SK-N-SH treated with all-trans-retinoic acid at 6 μM for 48 hours (cell line): Measurements from ENCODE around the gene UBL7.

Experiments
- ATAC-seq: fragments of 200-7000 bp; cut with Tn5 transposase; 3 replicates; pipeline ENCODE4 v1.9.1; 2020; ENCODE audit warnings: mild to moderate bottlenecking, moderate library complexity
- ARNTL ChIP-seq: fragments of 450-650 bp; formaldehyde crosslinking; IDR thresholded peaks from 2 replicates; pipeline ENCODE4 v1.5.0; 2020; ENCODE audit warnings: low read depth, mild to moderate bottlenecking, moderate library complexity, borderline replicate concordance
- BACH2 ChIP-seq: fragments of 250-450 bp; sonication (Bioruptor Pico); IDR thresholded peaks from 2 replicates; pipeline ENCODE4 v1.9.0; 2021; ENCODE audit warnings: mild to moderate bottlenecking, borderline replicate concordance
- CSDC2 ChIP-seq: fragments of 250-450 bp; sonication (Bioruptor Pico); IDR thresholded peaks from 2 replicates; pipeline ENCODE4 v1.5.0; 2020; ENCODE audit warnings: mild to moderate bottlenecking, moderate library complexity
- ESRRG ChIP-seq: fragments of 250-450 bp; sonication (Bioruptor Pico); IDR thresholded peaks from 2 replicates; pipeline ENCODE4 v1.6.1; 2021; ENCODE audit warnings: mild to moderate bottlenecking
- GLIS3 ChIP-seq: fragments of 250-450 bp; sonication (Bioruptor Pico); IDR thresholded peaks from 2 replicates; pipeline ENCODE4 v1.5.0; 2020; ENCODE audit warnings: mild to moderate bottlenecking, moderate library complexity
- ISL1 ChIP-seq: fragments of 250-450 bp; sonication (Bioruptor Pico); IDR thresholded peaks from 2 replicates; pipeline ENCODE4 v2.1.2; 2022; ENCODE audit warnings: mild to moderate bottlenecking, moderate library complexity
- OSR1 ChIP-seq: fragments of 250-450 bp; sonication (Bioruptor Pico); IDR thresholded peaks from 2 replicates; pipeline ENCODE4 v1.8.0; 2022; ENCODE audit warnings: moderate library complexity, mild to moderate bottlenecking, inconsistent platforms
- PPARA ChIP-seq: fragments of 250-450 bp; sonication (Bioruptor Pico); IDR thresholded peaks from 2 replicates; pipeline ENCODE4 v1.5.0; 2020; ENCODE audit warnings: mild to moderate bottlenecking, borderline replicate concordance
- RARB ChIP-seq: fragments of 250-450 bp; sonication (Bioruptor Pico); IDR thresholded peaks from 2 replicates; pipeline ENCODE4 v1.8.0; 2021; ENCODE audit warnings: mild to moderate bottlenecking, moderate library complexity
- TCF4 ChIP-seq: fragments of 250-450 bp; sonication (Bioruptor Pico); IDR thresholded peaks from 2 replicates; pipeline ENCODE4 v1.8.0; 2021; ENCODE audit warnings: mild to moderate bottlenecking, moderate library complexity, borderline replicate concordance
- TOX ChIP-seq: fragments of 250-450 bp; sonication (Bioruptor Pico); IDR thresholded peaks from 2 replicates; pipeline ENCODE4 v1.8.0; 2021; ENCODE audit warnings: mild to moderate bottlenecking, moderate library complexity, borderline replicate concordance
- ZC3H10 ChIP-seq: fragments of 250-450 bp; sonication (Bioruptor Pico); IDR thresholded peaks from 2 replicates; pipeline ENCODE4 v1.5.1; 2021; ENCODE audit warnings: mild to moderate bottlenecking, moderate library complexity
- ZFP3 ChIP-seq: fragments of 250-450 bp; sonication (Bioruptor Pico); IDR thresholded peaks from 2 replicates; pipeline ENCODE4 v1.5.0; 2020; ENCODE audit warnings: mild to moderate bottlenecking, moderate library complexity
- ZFP30 ChIP-seq: fragments of 450-650 bp; formaldehyde crosslinking; IDR thresholded peaks from 2 replicates; pipeline ENCODE4 v1.5.0; 2022; ENCODE audit warnings: mild to moderate bottlenecking, moderate library complexity
- ZNF565 ChIP-seq: fragments of 450-650 bp; formaldehyde crosslinking; conservative IDR thresholded peaks from 2 replicates; pipeline ENCODE4 v1.5.0; 2020; ENCODE audit warnings: low read depth, mild to moderate bottlenecking, moderate library complexity
- ZNF70 ChIP-seq: fragments of 450-650 bp; formaldehyde crosslinking; IDR thresholded peaks from 2 replicates; pipeline ENCODE4 v1.5.0; 2020; ENCODE audit warnings: mild to moderate bottlenecking, moderate library complexity
- ZNF8 ChIP-seq: fragments of 450-650 bp; formaldehyde crosslinking; IDR thresholded peaks from 2 replicates; pipeline ENCODE4 v1.5.0; 2020; ENCODE audit warnings: mild to moderate bottlenecking, moderate library complexity
- TF ChIP-seq, protein P1 (sequence below): fragments of 250-450 bp; sonication (Bioruptor Pico); IDR thresholded peaks from 2 replicates; pipeline ENCODE4 v1.5.1; 2020; ENCODE audit warnings: low read depth, mild to moderate bottlenecking, moderate library complexity
- TF ChIP-seq, protein P2 (sequence below): fragments of 250-450 bp; sonication (Bioruptor Pico); IDR thresholded peaks from 2 replicates; pipeline ENCODE4 v1.8.0; 2021; ENCODE audit warnings: low read depth, mild to moderate bottlenecking, moderate library complexity, borderline replicate concordance
- TF ChIP-seq, protein P3 (sequence below): fragments of 250-450 bp; sonication (Bioruptor Pico); IDR thresholded peaks from 2 replicates; pipeline ENCODE4 v1.5.1; 2021; ENCODE audit warnings: mild to moderate bottlenecking, moderate library complexity
- TF ChIP-seq, protein P4 (sequence below): fragments of 250-450 bp; sonication (Bioruptor Pico); IDR thresholded peaks from 2 replicates; pipeline ENCODE4 v1.5.0; 2020; ENCODE audit warnings: mild to moderate bottlenecking, moderate library complexity

UBL7 gene

GRCh38 chr15:74403991-74404563 is 56.9 kb downstream of the UBL7 start:
- no peak for ATAC-seq
- TF ChIP-seq CSDC2 (CRISPR knock-in tag) = no peak
- TF ChIP-seq ZC3H10 = no peak
- TF ChIP-seq TOX (CRISPR knock-in tag) = no peak
- TF ChIP-seq PPARA = no peak

DNA sequence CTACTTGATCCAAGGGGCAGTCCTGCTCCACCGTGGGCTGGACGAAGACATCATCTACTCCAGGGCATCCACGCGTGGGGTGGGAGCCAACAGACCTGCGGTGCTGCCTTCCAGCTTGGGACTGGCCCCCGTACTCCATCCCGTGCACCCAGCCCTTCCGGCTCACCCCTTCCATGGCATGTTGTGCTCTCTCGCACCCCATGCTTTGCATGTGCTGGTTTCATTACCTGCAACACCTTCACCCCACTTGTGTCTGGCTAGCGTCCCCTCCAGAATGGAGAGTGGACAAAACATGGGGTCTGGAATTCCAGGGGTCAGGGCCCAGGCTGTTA is 57.4 kb downstream of the UBL7 start:
- ATAC-seq = no peak
- no peak for TF ChIP-seq ZFP3 (CRISPR knock-in tag)
- no peak for TF ChIP-seq ZNF70 (CRISPR knock-in tag)
- TF ChIP-seq BACH2 (CRISPR knock-in tag) = no peak
- TF ChIP-seq TCF4 (CRISPR knock-in tag) = no peak
- TF ChIP-seq RARB = no peak
- TF ChIP-seq ISL1 (CRISPR knock-in tag) = no peak
- TF ChIP-seq ARNTL (CRISPR knock-in tag) = no peak
- TF ChIP-seq, protein P1, sequence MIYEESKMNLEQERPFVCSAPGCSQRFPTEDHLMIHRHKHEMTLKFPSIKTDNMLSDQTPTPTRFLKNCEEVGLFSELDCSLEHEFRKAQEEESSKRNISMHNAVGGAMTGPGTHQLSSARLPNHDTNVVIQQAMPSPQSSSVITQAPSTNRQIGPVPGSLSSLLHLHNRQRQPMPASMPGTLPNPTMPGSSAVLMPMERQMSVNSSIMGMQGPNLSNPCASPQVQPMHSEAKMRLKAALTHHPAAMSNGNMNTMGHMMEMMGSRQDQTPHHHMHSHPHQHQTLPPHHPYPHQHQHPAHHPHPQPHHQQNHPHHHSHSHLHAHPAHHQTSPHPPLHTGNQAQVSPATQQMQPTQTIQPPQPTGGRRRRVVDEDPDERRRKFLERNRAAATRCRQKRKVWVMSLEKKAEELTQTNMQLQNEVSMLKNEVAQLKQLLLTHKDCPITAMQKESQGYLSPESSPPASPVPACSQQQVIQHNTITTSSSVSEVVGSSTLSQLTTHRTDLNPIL (CRISPR knock-in tag) = no peak
- TF ChIP-seq ZNF8 (CRISPR knock-in tag) = no peak
- no peak for TF ChIP-seq ZC3H10

- no peak for ATAC-seq
- TF ChIP-seq BACH2 (CRISPR knock-in tag) (no peak), TOX (CRISPR knock-in tag) (no peak), ZNF8 (CRISPR knock-in tag) (no peak), OSR1 (CRISPR knock-in tag) (no peak), GLIS3 (CRISPR knock-in tag) (no peak), ZFP30 (CRISPR knock-in tag) (no peak), CSDC2 (CRISPR knock-in tag) (no peak), ISL1 (CRISPR knock-in tag) (no peak), ZFP3 (CRISPR knock-in tag) (no peak)
- TF ChIP-seq, protein P2, sequence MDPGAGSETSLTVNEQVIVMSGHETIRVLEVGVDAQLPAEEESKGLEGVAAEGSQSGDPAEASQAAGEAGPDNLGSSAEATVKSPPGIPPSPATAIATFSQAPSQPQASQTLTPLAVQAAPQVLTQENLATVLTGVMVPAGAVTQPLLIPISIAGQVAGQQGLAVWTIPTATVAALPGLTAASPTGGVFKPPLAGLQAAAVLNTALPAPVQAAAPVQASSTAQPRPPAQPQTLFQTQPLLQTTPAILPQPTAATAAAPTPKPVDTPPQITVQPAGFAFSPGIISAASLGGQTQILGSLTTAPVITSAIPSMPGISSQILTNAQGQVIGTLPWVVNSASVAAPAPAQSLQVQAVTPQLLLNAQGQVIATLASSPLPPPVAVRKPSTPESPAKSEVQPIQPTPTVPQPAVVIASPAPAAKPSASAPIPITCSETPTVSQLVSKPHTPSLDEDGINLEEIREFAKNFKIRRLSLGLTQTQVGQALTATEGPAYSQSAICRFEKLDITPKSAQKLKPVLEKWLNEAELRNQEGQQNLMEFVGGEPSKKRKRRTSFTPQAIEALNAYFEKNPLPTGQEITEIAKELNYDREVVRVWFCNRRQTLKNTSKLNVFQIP = no peak
- TF ChIP-seq, protein P3, sequence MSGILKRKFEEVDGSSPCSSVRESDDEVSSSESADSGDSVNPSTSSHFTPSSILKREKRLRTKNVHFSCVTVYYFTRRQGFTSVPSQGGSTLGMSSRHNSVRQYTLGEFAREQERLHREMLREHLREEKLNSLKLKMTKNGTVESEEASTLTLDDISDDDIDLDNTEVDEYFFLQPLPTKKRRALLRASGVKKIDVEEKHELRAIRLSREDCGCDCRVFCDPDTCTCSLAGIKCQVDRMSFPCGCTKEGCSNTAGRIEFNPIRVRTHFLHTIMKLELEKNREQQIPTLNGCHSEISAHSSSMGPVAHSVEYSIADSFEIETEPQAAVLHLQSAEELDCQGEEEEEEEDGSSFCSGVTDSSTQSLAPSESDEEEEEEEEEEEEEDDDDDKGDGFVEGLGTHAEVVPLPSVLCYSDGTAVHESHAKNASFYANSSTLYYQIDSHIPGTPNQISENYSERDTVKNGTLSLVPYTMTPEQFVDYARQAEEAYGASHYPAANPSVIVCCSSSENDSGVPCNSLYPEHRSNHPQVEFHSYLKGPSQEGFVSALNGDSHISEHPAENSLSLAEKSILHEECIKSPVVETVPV (CRISPR knock-in tag) = no peak
Observed at GRCh38 chr15:74402873-74403587, 57.9 kb downstream of the UBL7 start.

- no peak for TF ChIP-seq RARB
- TF ChIP-seq ZNF565 = no peak
- TF ChIP-seq TOX (CRISPR knock-in tag) = no peak
- TF ChIP-seq, protein P3 (CRISPR knock-in tag) = no peak
- no peak for TF ChIP-seq ZFP30 (CRISPR knock-in tag)
- no peak for TF ChIP-seq PPARA
- TF ChIP-seq ZNF8 (CRISPR knock-in tag) = no peak
- TF ChIP-seq, protein P4, sequence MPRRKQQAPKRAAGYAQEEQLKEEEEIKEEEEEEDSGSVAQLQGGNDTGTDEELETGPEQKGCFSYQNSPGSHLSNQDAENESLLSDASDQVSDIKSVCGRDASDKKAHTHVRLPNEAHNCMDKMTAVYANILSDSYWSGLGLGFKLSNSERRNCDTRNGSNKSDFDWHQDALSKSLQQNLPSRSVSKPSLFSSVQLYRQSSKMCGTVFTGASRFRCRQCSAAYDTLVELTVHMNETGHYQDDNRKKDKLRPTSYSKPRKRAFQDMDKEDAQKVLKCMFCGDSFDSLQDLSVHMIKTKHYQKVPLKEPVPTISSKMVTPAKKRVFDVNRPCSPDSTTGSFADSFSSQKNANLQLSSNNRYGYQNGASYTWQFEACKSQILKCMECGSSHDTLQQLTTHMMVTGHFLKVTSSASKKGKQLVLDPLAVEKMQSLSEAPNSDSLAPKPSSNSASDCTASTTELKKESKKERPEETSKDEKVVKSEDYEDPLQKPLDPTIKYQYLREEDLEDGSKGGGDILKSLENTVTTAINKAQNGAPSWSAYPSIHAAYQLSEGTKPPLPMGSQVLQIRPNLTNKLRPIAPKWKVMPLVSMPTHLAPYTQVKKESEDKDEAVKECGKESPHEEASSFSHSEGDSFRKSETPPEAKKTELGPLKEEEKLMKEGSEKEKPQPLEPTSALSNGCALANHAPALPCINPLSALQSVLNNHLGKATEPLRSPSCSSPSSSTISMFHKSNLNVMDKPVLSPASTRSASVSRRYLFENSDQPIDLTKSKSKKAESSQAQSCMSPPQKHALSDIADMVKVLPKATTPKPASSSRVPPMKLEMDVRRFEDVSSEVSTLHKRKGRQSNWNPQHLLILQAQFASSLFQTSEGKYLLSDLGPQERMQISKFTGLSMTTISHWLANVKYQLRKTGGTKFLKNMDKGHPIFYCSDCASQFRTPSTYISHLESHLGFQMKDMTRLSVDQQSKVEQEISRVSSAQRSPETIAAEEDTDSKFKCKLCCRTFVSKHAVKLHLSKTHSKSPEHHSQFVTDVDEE (CRISPR knock-in tag) = no peak
- TF ChIP-seq ESRRG (CRISPR knock-in tag) = no peak
- no peak for TF ChIP-seq TCF4 (CRISPR knock-in tag)
- TF ChIP-seq OSR1 (CRISPR knock-in tag) = no peak
- TF ChIP-seq ARNTL (CRISPR knock-in tag) = no peak
- no peak for TF ChIP-seq ISL1 (CRISPR knock-in tag)
- TF ChIP-seq, protein P2 = no peak
- ATAC-seq = no peak
Observed at GRCh38 chr15:74402337-74402841, 58.6 kb downstream of the UBL7 start.
